Activated CD4-positive, alpha-beta T cell treated with anti-CD3 and anti-CD28 coated beads, Interleukin-2, amount 10 ng/mL, durations not matched to agents 24 days and 14 days (primary cell): ENCODE measurements around the gene DRC3. TPM values are rescaled to one million over a fixed set of nuclear protein-coding genes. Genes with fewer than 3 reads are reported as not detected.

Source experiments
- DNase-seq: peaks from one replicate; pipeline ENCODE4 v3.0.0; 2022
- H3K27ac Mint-ChIP-seq: one replicate; pipeline ENCODE4 v1.8.0; 2022; ENCODE audit warnings: mild to moderate bottlenecking, mixed read lengths
- H3K27me3 Mint-ChIP-seq: one replicate; pipeline ENCODE4 v1.8.0; 2022; ENCODE audit warnings: mixed read lengths
- H3K36me3 Mint-ChIP-seq: one replicate; pipeline ENCODE4 v1.8.0; 2022; ENCODE audit warnings: low read depth, mild to moderate bottlenecking, mixed read lengths
- H3K4me1 Mint-ChIP-seq: one replicate; pipeline ENCODE4 v1.8.0; 2021; ENCODE audit warnings: mixed read lengths
- H3K4me3 Mint-ChIP-seq: one replicate; pipeline ENCODE4 v1.8.0; 2022; ENCODE audit warnings: mild to moderate bottlenecking, moderate library complexity, mixed read lengths
- H3K9me3 Mint-ChIP-seq: one replicate; pipeline ENCODE4 v1.8.0; 2021; ENCODE audit warnings: mixed read lengths
- intact Hi-C: fragments of 100-400 bp; cut with micrococcal nuclease; formaldehyde crosslinking; loops from one replicate; pipeline ENCODE4 v1.15.1; 2023
- total RNA-seq: library from RNA; stranded (reverse); gene quantifications from 2 replicates; pipeline ENCODE4 v1.2.3, GENCODE V29; 2022

The DRC3 gene
- total RNA-seq, 1 donor from 2014 or later, result 0.42 TPM

GRCh38 chr17:18038149-18038850, 65.6 kb downstream of the DRC3 start:
- Mint-ChIP-seq H3K4me3 (peak overlapping the region; percentile 93), H3K27ac (peak overlapping the region; percentile 92), H3K4me1 (peaks cover 45% of the 10 kb centered on the region), H3K27me3 (no peaks in the 10 kb centered on the region), H3K9me3 (no peaks in the 10 kb centered on the region), H3K36me3 (peaks cover 19% of the 10 kb centered on the region)
- intact Hi-C loops, result loop anchor here (5.0 to 10.0 kb wide), 4 partner anchors 81 to 543 kb away; partner anchors contain the start of gene RASD1
- DNase-seq, result no peak

GRCh38 chr17:18038861-18039534, 66.3 kb downstream of the DRC3 start, which contains the start of the genes ATPAF2 and GID4:
Gene ATPAF2 (minus strand): TSS chr17:18039168. CDS start chr17:18039013, 155 bp downstream.
Gene GID4 (plus strand): TSS chr17:18039408. CDS start chr17:18039465, 57 bp downstream.
- no peaks in the 10 kb centered on the region for H3K9me3 Mint-ChIP-seq
- intact Hi-C loops, result loop anchor here (1.0 to 10.0 kb wide), 8 partner anchors 67 to 544 kb away; partner anchors contain the start of genes DRC3, PEMT, RASD1 and TOM1L2

GRCh38 chr17:18039535-18040260, 67.0 kb downstream of the DRC3 start:
- Mint-ChIP-seq H3K27me3 (no peaks in the 10 kb centered on the region), H3K4me1 (peaks cover 39% of the 10 kb centered on the region), H3K4me3 (peak overlapping the region; percentile 93), H3K36me3 (peaks cover 21% of the 10 kb centered on the region), H3K9me3 (no peaks in the 10 kb centered on the region), H3K27ac (peak overlapping the region; percentile 92)
- intact Hi-C loops, result loop anchor here (1.0 to 10.0 kb wide), 9 partner anchors 48 to 545 kb away; partner anchors contain the start of genes DRC3, DRG2, PEMT and RASD1
- DNase-seq, result no peak

More at GRCh38 chr17:18038861-18039534, 66.3 kb downstream of the DRC3 start, which contains the start of the genes ATPAF2 and GID4:
- H3K4me1 Mint-ChIP-seq, result peaks cover 39% of the 10 kb centered on the region
- peak; percentile 100 for DNase-seq
- peaks cover 19% of the 10 kb centered on the region for H3K36me3 Mint-ChIP-seq
- H3K27ac Mint-ChIP-seq, result peak within 1 kb of the TSS; percentile 92
- peak within 1 kb of the TSS; percentile 93 for H3K4me3 Mint-ChIP-seq
- no peaks in the 10 kb centered on the region for H3K27me3 Mint-ChIP-seq

GRCh38 chr17:18040261-18040858, 67.7 kb downstream of the DRC3 start:
- Mint-ChIP-seq H3K27me3 (no peaks in the 10 kb centered on the region), H3K4me3 (peak overlapping the region; percentile 93), H3K4me1 (peaks cover 39% of the 10 kb centered on the region), H3K9me3 (no peaks in the 10 kb centered on the region), H3K36me3 (peaks cover 23% of the 10 kb centered on the region), H3K27ac (peak overlapping the region; percentile 84)
- intact Hi-C loops, result loop anchor here (5.0 kb wide), 1 partner anchor 47 kb away; the partner anchor contains the start of gene DRG2
- peak; percentile 65 for DNase-seq

- peaks cover 18% of the 10 kb centered on the region for H3K36me3 Mint-ChIP-seq
- intact Hi-C loops, result loop anchor here (5.0 kb wide), 1 partner anchor 46 kb away; the partner anchor contains the start of gene DRG2
- no peak overlapping the region for H3K27ac Mint-ChIP-seq
- H3K9me3 Mint-ChIP-seq, result no peaks in the 10 kb centered on the region
- no peak for DNase-seq
- H3K4me3 Mint-ChIP-seq, result peak overlapping the region; percentile 93
- no peaks in the 10 kb centered on the region for H3K27me3 Mint-ChIP-seq
- H3K4me1 Mint-ChIP-seq, result peaks cover 37% of the 10 kb centered on the region
These were observed 69.1 kb downstream of the DRC3 start for GRCh38 chr17:18041776-18042175.

GRCh38 chr17:18042983-18043382, 70.3 kb downstream of the DRC3 start:
- intact Hi-C loops, result loop anchor here (5.0 kb wide), 1 partner anchor 44 kb away; the partner anchor contains the start of gene DRG2
- no peak for DNase-seq
- Mint-ChIP-seq H3K36me3 (peaks cover 21% of the 10 kb centered on the region), H3K27me3 (no peaks in the 10 kb centered on the region), H3K4me1 (peaks cover 27% of the 10 kb centered on the region), H3K9me3 (no peaks in the 10 kb centered on the region), H3K4me3 (no peak overlapping the region), H3K27ac (no peak overlapping the region)

- no peak for DNase-seq
- peaks cover 21% of the 10 kb centered on the region for H3K36me3 Mint-ChIP-seq
- intact Hi-C loops, result loop anchor here (5.0 kb wide), 1 partner anchor 44 kb away; the partner anchor contains the start of gene DRG2
- peaks cover 23% of the 10 kb centered on the region for H3K4me1 Mint-ChIP-seq
- H3K27me3 Mint-ChIP-seq, result no peaks in the 10 kb centered on the region
- no peak overlapping the region for H3K4me3 Mint-ChIP-seq
- H3K9me3 Mint-ChIP-seq, result no peaks in the 10 kb centered on the region
- no peak overlapping the region for H3K27ac Mint-ChIP-seq
These were observed 70.8 kb downstream of the DRC3 start for GRCh38 chr17:18043491-18043890.

GRCh38 chr17:18044609-18045008, 71.9 kb downstream of the DRC3 start:
- intact Hi-C loops, result loop anchor here (5.0 kb wide), 1 partner anchor 43 kb away; the partner anchor contains the start of gene DRG2
- DNase-seq, result no peak
- H3K9me3 Mint-ChIP-seq, result no peaks in the 10 kb centered on the region
- peaks cover 20% of the 10 kb centered on the region for H3K36me3 Mint-ChIP-seq
- peaks cover 23% of the 10 kb centered on the region for H3K4me1 Mint-ChIP-seq
- no peak overlapping the region for H3K27ac Mint-ChIP-seq
- no peak overlapping the region for H3K4me3 Mint-ChIP-seq
- no peaks in the 10 kb centered on the region for H3K27me3 Mint-ChIP-seq

GRCh38 chr17:18045691-18046350, 73.2 kb downstream of the DRC3 start:
- Mint-ChIP-seq H3K4me1 (peaks cover 15% of the 10 kb centered on the region), H3K36me3 (peaks cover 23% of the 10 kb centered on the region), H3K9me3 (no peaks in the 10 kb centered on the region), H3K27me3 (no peaks in the 10 kb centered on the region), H3K27ac (no peak overlapping the region), H3K4me3 (no peak overlapping the region)
- intact Hi-C loops, result no loop called here
- DNase-seq, result no peak

GRCh38 chr17:18055597-18055996, 82.9 kb downstream of the DRC3 start:
- DNase-seq, result no peak
- Mint-ChIP-seq H3K27ac (no peak overlapping the region), H3K4me3 (no peak overlapping the region), H3K36me3 (peaks cover 33% of the 10 kb centered on the region), H3K4me1 (peaks cover 2% of the 10 kb centered on the region), H3K9me3 (no peaks in the 10 kb centered on the region), H3K27me3 (no peaks in the 10 kb centered on the region)
- intact Hi-C loops, result no loop called here

GRCh38 chr17:18056214-18056613, 83.6 kb downstream of the DRC3 start:
- H3K4me1 Mint-ChIP-seq, result peaks cover 2% of the 10 kb centered on the region

GRCh38 chr17:18059283-18059682, 86.6 kb downstream of the DRC3 start:
- intact Hi-C loops, result no loop called here
- H3K36me3 Mint-ChIP-seq, result peaks cover 34% of the 10 kb centered on the region
- no peaks in the 10 kb centered on the region for H3K27me3 Mint-ChIP-seq
- no peak overlapping the region for H3K4me3 Mint-ChIP-seq
- DNase-seq, result no peak
- peaks cover 2% of the 10 kb centered on the region for H3K4me1 Mint-ChIP-seq
- H3K9me3 Mint-ChIP-seq, result no peaks in the 10 kb centered on the region
- H3K27ac Mint-ChIP-seq, result no peak overlapping the region

More at GRCh38 chr17:18056214-18056613, 83.6 kb downstream of the DRC3 start:
- Mint-ChIP-seq H3K27ac (no peak overlapping the region), H3K4me3 (no peak overlapping the region), H3K9me3 (no peaks in the 10 kb centered on the region), H3K36me3 (peaks cover 32% of the 10 kb centered on the region), H3K27me3 (no peaks in the 10 kb centered on the region)
- no peak for DNase-seq
- intact Hi-C loops, result no loop called here
